CD14-positive monocyte (primary cell): ENCODE measurements around the gene ZBTB5. TPM values are rescaled to one million over a fixed set of nuclear protein-coding genes. Genes with fewer than 3 reads are reported as not detected.

ENCODE experiments used
- DNase-seq, 3 donors: peaks; one replicate each; pipeline ENCODE4 v3.0.0-alpha.2; 2011 to 2022
- H2AFZ ChIP-seq: 2 replicates; pipeline ENCODE4 v1.6.0; 2012; ENCODE audit warnings: mild to moderate bottlenecking, low read depth, low read length, inconsistent platforms; ENCODE audit not compliant: insufficient read depth, poor library complexity, severe bottlenecking
- H3K27ac ChIP-seq, 2 donors: 1 replicate in 1 of 2; 2 replicates in 1 of 2; pipeline ENCODE4 v1.5.1; 2012 to 2013; ENCODE audit warnings: low read length in 2 of 2, control low read depth in 1 of 2, inconsistent platforms in 1 of 2, low read depth in 1 of 2, mild to moderate bottlenecking in 1 of 2
- H3K27me3 ChIP-seq, 2 donors: one replicate each; pipeline versions ENCODE4 v1.6.0 to v1.6.1; 2011 to 2013; ENCODE audit warnings: low read length in 2 of 2; ENCODE audit not compliant: control insufficient read depth in 2 of 2, insufficient read depth in 2 of 2
- H3K36me3 ChIP-seq, 2 donors: replicated peaks in 1 of 2; 1 replicate in 1 of 2; 2 replicates in 1 of 2; pipeline versions ENCODE4 v1.5.1 to v1.6.1; 2012 to 2013; ENCODE audit warnings: low read length in 2 of 2, control low read depth in 1 of 2, inconsistent platforms in 1 of 2, mild to moderate bottlenecking in 1 of 2; ENCODE audit not compliant: insufficient read depth in 2 of 2, control insufficient read depth in 1 of 2
- H3K4me1 ChIP-seq, 2 donors: 1 replicate in 1 of 2; 2 replicates in 1 of 2; pipeline versions ENCODE4 v1.5.1 to v1.6.1; 2012 to 2013; ENCODE audit warnings: low read length in 2 of 2, control low read depth in 1 of 2, inconsistent platforms in 1 of 2, mild to moderate bottlenecking in 1 of 2, moderate library complexity in 1 of 2; ENCODE audit not compliant: insufficient read depth in 2 of 2, control insufficient read depth in 1 of 2
- H3K4me2 ChIP-seq: replicated peaks from 2 replicates; pipeline ENCODE3; 2012; ENCODE audit warnings: low read length, moderate library complexity, mild to moderate bottlenecking; ENCODE audit not compliant: poor library complexity, severe bottlenecking; ENCODE audit errors: extremely low read depth
- H3K4me3 ChIP-seq, 3 experiments: fragments of 200-600 bp in 1 of 3; sonication (generic) in 1 of 3; replicated peaks in 1 of 3; 1 replicate in 2 of 3; 2 replicates in 1 of 3; pipeline ENCODE4 v1.5.1; 2011 to 2013; ENCODE audit warnings: low read length in 3 of 3, mild to moderate bottlenecking in 3 of 3, control low read depth in 2 of 3, low read depth in 2 of 3, inconsistent platforms in 1 of 3, moderate library complexity in 1 of 3
- H3K79me2 ChIP-seq: 2 replicates; pipeline ENCODE4 v1.6.0; 2012; ENCODE audit warnings: mild to moderate bottlenecking, control low read depth, inconsistent platforms, low read length, moderate library complexity; ENCODE audit not compliant: insufficient read depth
- H3K9ac ChIP-seq: 2 replicates; pipeline ENCODE4 v1.6.0; 2017; ENCODE audit warnings: low read length, mild to moderate bottlenecking; ENCODE audit not compliant: insufficient read depth, poor library complexity, severe bottlenecking
- H3K9me3 ChIP-seq, 2 donors: replicated peaks in 1 of 2; 1 replicate in 1 of 2; 2 replicates in 1 of 2; pipeline versions ENCODE4 v1.5.1 to v1.6.1; 2012 to 2013; ENCODE audit warnings: low read length in 2 of 2, control low read depth in 1 of 2; ENCODE audit not compliant: control insufficient read depth in 1 of 2, insufficient read depth in 1 of 2
- H4K20me1 ChIP-seq: 2 replicates; pipeline ENCODE4 v1.6.0; 2012; ENCODE audit warnings: mild to moderate bottlenecking, low read length, control low read depth, moderate library complexity; ENCODE audit not compliant: insufficient read depth
- H3K27ac Mint-ChIP-seq, 7 donors: one replicate each; pipeline ENCODE4 v1.8.0; 2020; ENCODE audit warnings: mild to moderate bottlenecking in 7 of 7, mixed read lengths in 7 of 7, moderate library complexity in 6 of 7, inconsistent platforms in 2 of 7
- H3K27me3 Mint-ChIP-seq, 3 donors: one replicate each; pipeline ENCODE4 v1.8.0; 2021 to 2022; ENCODE audit warnings: low read depth in 3 of 3, mild to moderate bottlenecking in 3 of 3, mixed read lengths in 3 of 3, moderate library complexity in 3 of 3, inconsistent platforms in 1 of 3
- H3K36me3 Mint-ChIP-seq, 2 donors: one replicate each; pipeline ENCODE4 v1.8.0; 2020; ENCODE audit warnings: mixed read lengths in 2 of 2, inconsistent platforms in 1 of 2, mild to moderate bottlenecking in 1 of 2
- H3K4me1 Mint-ChIP-seq: one replicate; pipeline ENCODE4 v1.8.0; 2020; ENCODE audit warnings: mild to moderate bottlenecking, mixed read lengths
- H3K4me3 Mint-ChIP-seq, 2 donors: one replicate each; pipeline ENCODE4 v1.8.0; 2020; ENCODE audit warnings: mild to moderate bottlenecking in 2 of 2, mixed read lengths in 2 of 2, moderate library complexity in 1 of 2
- H3K9me3 Mint-ChIP-seq, 7 donors: one replicate each; pipeline ENCODE4 v1.8.0; 2020 to 2022; ENCODE audit warnings: mixed read lengths in 7 of 7, mild to moderate bottlenecking in 6 of 7, moderate library complexity in 6 of 7, inconsistent platforms in 2 of 7
- WGBS: methylation state at CpG from one replicate; pipeline ENCODE4 v1.1.5; 2013; ENCODE audit warnings: missing lambda C conversion rate; ENCODE audit not compliant: insufficient coverage; 5-methylcytosine and 5-hydroxymethylcytosine counted together
- intact Hi-C, 2 donors: fragments of 100-400 bp; cut with micrococcal nuclease; formaldehyde crosslinking; loops; one replicate each; pipeline versions ENCODE4 v1.15.0 to v1.15.1; 2023
- polyA plus RNA-seq, 3 donors: library from polyadenylated mRNA; depleted of rRNA in 1 of 3; unstranded in 2 of 3; stranded (reverse) in 1 of 3; fragments of 300-500 nt in 2 of 3; fragments of >200 nt in 1 of 3; fragmentation: Illumina TruSeq in 2 of 3; gene quantifications; 1 replicate in 2 of 3; 2 replicates in 1 of 3; pipeline ENCODE4 v1.2.3, GENCODE V29; 2012 to 2021
- TF ChIP-seq, protein P1 (sequence below): fragments of 200-600 bp; IDR thresholded peaks from one replicate; pipeline ENCODE4 v1.8.0; 2022; ENCODE audit warnings: antibody characterized with exemption, mild to moderate bottlenecking

ZBTB5 gene
- polyA plus RNA-seq, 3 donors = 0.58 to 6.4 (median 1.4) TPM

DNA sequence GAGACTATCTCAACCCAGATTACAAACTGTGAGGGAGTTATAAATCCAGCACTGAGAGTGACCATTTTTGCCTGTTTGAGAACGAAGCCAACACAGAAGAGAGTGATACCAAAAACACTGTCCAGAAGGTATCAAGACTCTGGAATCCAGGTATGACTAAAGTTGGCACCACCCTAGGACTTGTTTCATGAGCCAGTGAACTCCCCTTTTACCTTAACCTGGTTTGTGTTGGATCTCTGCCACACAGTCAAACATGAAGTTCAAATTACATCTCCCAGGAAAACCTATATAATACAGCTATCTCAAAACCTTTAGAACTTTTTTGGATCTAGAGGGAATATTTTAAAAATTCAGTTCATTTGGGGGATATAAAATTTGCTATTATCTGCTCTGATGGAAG, 11.4 kb downstream of the ZBTB5 start:
- peak overlapping the region in 1 of 7 donors; percentile 1 for H3K27ac Mint-ChIP-seq
- H2AFZ ChIP-seq = no peak overlapping the region

DNA sequence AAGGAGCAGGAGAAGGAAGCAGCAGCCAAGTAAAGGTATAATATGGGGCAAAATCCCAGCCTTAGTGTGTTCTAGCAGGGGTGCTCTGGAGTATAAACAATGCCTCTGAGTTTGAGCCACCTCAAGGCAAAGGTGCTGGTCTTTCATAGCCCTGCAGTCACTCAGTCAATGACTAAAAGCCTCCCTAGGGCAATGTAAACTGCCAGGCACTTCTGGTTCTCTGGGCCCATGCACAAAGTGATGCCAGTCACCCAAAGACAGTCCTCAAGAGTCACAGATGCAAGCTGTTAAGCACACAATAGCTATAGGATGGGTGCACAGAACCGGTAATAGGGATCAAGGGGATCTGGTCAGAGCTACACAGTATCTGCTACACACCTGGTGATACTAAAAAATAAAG, 12.6 kb downstream of the ZBTB5 start:
- H3K9me3 Mint-ChIP-seq = peaks cover 0 to 4% (median 0%) of the 10 kb centered on the region in 7 donors
- WGBS = no CpG with 5 or more reads among the region's 1 CpG
- Histone ChIP-seq H3K9me3 (no peaks in the 10 kb centered on the region), H3K4me3 (no peak overlapping the region), H3K4me2 (no peak overlapping the region), H3K36me3 (peaks cover 3 to 6% of the 10 kb centered on the region in 2 donors), H3K9ac (no peak overlapping the region), H3K79me2 (peaks cover 25% of the 10 kb centered on the region), H3K27me3 (no peaks in the 10 kb centered on the region), H3K4me1 (no peaks in the 10 kb centered on the region), H4K20me1 (peaks cover 14% of the 10 kb centered on the region), H3K27ac (no peak overlapping the region), H2AFZ (no peak overlapping the region)
- no peak overlapping the region for H3K27ac Mint-ChIP-seq
- peaks cover 6 to 13% of the 10 kb centered on the region in 2 donors for H3K36me3 Mint-ChIP-seq
- no peak for DNase-seq
- TF ChIP-seq, protein P1, sequence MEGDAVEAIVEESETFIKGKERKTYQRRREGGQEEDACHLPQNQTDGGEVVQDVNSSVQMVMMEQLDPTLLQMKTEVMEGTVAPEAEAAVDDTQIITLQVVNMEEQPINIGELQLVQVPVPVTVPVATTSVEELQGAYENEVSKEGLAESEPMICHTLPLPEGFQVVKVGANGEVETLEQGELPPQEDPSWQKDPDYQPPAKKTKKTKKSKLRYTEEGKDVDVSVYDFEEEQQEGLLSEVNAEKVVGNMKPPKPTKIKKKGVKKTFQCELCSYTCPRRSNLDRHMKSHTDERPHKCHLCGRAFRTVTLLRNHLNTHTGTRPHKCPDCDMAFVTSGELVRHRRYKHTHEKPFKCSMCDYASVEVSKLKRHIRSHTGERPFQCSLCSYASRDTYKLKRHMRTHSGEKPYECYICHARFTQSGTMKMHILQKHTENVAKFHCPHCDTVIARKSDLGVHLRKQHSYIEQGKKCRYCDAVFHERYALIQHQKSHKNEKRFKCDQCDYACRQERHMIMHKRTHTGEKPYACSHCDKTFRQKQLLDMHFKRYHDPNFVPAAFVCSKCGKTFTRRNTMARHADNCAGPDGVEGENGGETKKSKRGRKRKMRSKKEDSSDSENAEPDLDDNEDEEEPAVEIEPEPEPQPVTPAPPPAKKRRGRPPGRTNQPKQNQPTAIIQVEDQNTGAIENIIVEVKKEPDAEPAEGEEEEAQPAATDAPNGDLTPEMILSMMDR = no peak
- no peaks in the 10 kb centered on the region for H3K27me3 Mint-ChIP-seq
- intact Hi-C loops = no loop called here
- peaks cover 2% of the 10 kb centered on the region for H3K4me1 Mint-ChIP-seq
- no peak overlapping the region for H3K4me3 Mint-ChIP-seq

More for the DNA sequence above, 11.4 kb downstream of the ZBTB5 start:
- Histone ChIP-seq H3K27ac (no peak overlapping the region), H4K20me1 (peaks cover 14% of the 10 kb centered on the region), H3K9me3 (no peaks in the 10 kb centered on the region), H3K27me3 (no peaks in the 10 kb centered on the region), H3K4me1 (no peaks in the 10 kb centered on the region), H3K79me2 (peaks cover 27% of the 10 kb centered on the region), H3K4me2 (no peak overlapping the region), H3K9ac (no peak overlapping the region), H3K4me3 (no peak overlapping the region), H3K36me3 (peaks cover 3 to 6% of the 10 kb centered on the region in 2 donors)
- intact Hi-C loops = no loop called here
- H3K4me3 Mint-ChIP-seq = no peak overlapping the region
- peaks cover 7 to 13% of the 10 kb centered on the region in 2 donors for H3K36me3 Mint-ChIP-seq
- peaks cover 2% of the 10 kb centered on the region for H3K4me1 Mint-ChIP-seq
- DNase-seq = no peak
- TF ChIP-seq, protein P1 = no peak
- peaks cover 0 to 4% (median 0%) of the 10 kb centered on the region in 7 donors for H3K9me3 Mint-ChIP-seq
- WGBS = 100% methylated on average over 1 of the region's 1 CpG
- H3K27me3 Mint-ChIP-seq = no peaks in the 10 kb centered on the region
